Measurements from ENCODE around the gene B4GALT1.

DNA sequence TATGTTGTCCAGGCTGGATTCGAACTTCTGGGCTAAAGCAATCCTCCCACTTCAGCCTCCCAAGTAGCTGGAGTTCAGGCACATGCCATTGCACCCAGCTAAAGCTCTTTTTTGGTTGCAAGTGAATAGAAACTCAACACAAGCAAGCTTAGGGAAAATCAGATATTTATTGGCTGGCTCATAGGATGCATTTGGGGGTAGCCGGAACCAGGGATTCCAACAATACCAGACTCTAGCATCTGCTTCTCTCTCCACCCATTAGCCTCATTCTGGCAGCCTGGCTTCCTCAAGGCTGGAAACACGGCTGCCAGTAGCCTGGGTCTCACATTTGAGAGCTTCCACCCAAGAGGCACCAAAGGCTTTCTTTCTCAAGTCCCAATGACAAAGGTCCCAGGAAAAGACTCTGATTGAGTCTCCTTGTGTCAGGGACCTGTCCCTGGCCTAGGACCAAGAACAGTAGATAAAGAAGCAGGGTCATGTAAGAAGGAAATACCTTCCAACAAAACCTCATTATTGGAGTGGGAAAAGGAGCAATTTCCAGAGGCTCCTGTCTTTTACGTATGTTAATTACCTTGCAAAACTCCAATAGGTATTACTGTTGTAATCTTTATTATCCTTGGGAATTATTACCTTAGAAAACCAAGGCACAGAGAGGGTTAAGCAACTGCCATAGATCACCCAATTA lies 23.0 kb upstream of the B4GALT1 start:
- no peak for TF ChIP-seq POLR2A (IDR thresholded peaks at IDR 0.05; ENCODE audit: low read depth, low read length)
- TF ChIP-seq TAF1 (IDR thresholded peaks at IDR 0.05; ENCODE audit: borderline replicate concordance, low read depth, low read length) = no peak
- no peak for TF ChIP-seq POLR2AphosphoS5 (IDR thresholded peaks at IDR 0.05; ENCODE audit: low read depth, low read length)

Measured in GM12892 (cell line).